ENCODE results near the gene POLR3B. TPM values are rescaled to one million over a fixed set of nuclear protein-coding genes. Genes with fewer than 3 reads are reported as not detected.

The POLR3B gene
- total and polyA plus RNA-seq, 2 experiments from 2014 or later = 4.0 to 14.6 TPM

DNA sequence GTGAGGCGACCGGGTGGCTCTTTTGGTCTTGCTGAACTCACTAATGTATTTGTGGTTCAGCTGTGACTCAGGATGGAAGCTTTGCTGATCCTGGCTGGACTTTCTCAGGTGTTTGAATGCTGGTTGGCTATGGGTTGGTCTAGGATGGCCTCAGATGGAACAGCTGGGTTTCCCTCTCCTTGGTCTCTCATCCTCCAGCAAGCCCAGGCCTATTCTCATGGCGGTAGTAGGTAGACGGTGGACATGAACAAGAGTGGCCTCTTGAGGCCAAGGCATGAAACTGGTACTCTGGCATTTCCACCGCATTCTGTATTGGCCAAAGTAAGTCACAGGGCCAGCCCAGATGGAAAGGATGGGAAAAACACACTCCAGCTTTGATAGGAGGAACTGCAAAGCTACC, 11.8 kb upstream of the POLR3B start (continued):
- TF ChIP-seq, protein P1, sequence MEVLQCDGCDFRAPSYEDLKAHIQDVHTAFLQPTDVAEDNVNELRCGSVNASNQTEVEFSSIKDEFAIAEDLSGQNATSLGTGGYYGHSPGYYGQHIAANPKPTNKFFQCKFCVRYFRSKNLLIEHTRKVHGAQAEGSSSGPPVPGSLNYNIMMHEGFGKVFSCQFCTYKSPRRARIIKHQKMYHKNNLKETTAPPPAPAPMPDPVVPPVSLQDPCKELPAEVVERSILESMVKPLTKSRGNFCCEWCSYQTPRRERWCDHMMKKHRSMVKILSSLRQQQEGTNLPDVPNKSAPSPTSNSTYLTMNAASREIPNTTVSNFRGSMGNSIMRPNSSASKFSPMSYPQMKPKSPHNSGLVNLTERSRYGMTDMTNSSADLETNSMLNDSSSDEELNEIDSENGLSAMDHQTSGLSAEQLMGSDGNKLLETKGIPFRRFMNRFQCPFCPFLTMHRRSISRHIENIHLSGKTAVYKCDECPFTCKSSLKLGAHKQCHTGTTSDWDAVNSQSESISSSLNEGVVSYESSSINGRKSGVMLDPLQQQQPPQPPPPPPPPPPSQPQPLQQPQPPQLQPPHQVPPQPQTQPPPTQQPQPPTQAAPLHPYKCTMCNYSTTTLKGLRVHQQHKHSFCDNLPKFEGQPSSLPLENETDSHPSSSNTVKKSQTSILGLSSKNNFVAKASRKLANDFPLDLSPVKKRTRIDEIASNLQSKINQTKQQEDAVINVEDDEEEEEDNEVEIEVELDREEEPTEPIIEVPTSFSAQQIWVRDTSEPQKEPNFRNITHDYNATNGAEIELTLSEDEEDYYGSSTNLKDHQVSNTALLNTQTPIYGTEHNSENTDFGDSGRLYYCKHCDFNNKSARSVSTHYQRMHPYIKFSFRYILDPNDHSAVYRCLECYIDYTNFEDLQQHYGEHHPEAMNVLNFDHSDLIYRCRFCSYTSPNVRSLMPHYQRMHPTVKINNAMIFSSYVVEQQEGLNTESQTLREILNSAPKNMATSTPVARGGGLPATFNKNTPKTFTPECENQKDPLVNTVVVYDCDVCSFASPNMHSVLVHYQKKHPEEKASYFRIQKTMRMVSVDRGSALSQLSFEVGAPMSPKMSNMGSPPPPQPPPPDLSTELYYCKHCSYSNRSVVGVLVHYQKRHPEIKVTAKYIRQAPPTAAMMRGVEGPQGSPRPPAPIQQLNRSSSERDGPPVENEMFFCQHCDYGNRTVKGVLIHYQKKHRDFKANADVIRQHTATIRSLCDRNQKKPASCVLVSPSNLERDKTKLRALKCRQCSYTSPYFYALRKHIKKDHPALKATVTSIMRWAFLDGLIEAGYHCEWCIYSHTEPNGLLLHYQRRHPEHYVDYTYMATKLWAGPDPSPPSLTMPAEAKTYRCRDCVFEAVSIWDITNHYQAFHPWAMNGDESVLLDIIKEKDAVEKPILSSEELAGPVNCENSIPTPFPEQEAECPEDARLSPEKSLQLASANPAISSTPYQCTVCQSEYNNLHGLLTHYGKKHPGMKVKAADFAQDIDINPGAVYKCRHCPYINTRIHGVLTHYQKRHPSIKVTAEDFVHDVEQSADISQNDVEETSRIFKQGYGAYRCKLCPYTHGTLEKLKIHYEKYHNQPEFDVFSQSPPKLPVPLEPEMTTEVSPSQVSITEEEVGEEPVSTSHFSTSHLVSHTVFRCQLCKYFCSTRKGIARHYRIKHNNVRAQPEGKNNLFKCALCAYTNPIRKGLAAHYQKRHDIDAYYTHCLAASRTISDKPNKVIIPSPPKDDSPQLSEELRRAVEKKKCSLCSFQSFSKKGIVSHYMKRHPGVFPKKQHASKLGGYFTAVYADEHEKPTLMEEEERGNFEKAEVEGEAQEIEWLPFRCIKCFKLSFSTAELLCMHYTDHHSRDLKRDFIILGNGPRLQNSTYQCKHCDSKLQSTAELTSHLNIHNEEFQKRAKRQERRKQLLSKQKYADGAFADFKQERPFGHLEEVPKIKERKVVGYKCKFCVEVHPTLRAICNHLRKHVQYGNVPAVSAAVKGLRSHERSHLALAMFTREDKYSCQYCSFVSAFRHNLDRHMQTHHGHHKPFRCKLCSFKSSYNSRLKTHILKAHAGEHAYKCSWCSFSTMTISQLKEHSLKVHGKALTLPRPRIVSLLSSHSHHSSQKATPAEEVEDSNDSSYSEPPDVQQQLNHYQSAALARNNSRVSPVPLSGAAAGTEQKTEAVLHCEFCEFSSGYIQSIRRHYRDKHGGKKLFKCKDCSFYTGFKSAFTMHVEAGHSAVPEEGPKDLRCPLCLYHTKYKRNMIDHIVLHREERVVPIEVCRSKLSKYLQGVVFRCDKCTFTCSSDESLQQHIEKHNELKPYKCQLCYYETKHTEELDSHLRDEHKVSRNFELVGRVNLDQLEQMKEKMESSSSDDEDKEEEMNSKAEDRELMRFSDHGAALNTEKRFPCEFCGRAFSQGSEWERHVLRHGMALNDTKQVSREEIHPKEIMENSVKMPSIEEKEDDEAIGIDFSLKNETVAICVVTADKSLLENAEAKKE (CRISPR knock-in tag; IDR thresholded peaks at IDR 0.05) = peak; percentile 77
- TF ChIP-seq EZH2phosphoT487 (IDR thresholded peaks at IDR 0.05; ENCODE audit: unreplicated experiment) (no peak), ZNF114 (CRISPR knock-in tag; IDR thresholded peaks at IDR 0.05) (no peak), CREB1 (CRISPR knock-in tag; IDR thresholded peaks at IDR 0.05; ENCODE audit: low read depth) (no peak), NANOG (IDR thresholded peaks at IDR 0.05; ENCODE audit: borderline replicate concordance) (no peak), STAT1 (IDR thresholded peaks at IDR 0.05; ENCODE audit: unreplicated experiment) (no peak), JUNB (IDR thresholded peaks at IDR 0.05; ENCODE audit: unreplicated experiment) (no peak)
- TF ChIP-seq, protein P2, sequence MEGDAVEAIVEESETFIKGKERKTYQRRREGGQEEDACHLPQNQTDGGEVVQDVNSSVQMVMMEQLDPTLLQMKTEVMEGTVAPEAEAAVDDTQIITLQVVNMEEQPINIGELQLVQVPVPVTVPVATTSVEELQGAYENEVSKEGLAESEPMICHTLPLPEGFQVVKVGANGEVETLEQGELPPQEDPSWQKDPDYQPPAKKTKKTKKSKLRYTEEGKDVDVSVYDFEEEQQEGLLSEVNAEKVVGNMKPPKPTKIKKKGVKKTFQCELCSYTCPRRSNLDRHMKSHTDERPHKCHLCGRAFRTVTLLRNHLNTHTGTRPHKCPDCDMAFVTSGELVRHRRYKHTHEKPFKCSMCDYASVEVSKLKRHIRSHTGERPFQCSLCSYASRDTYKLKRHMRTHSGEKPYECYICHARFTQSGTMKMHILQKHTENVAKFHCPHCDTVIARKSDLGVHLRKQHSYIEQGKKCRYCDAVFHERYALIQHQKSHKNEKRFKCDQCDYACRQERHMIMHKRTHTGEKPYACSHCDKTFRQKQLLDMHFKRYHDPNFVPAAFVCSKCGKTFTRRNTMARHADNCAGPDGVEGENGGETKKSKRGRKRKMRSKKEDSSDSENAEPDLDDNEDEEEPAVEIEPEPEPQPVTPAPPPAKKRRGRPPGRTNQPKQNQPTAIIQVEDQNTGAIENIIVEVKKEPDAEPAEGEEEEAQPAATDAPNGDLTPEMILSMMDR (conservative IDR thresholded peaks at IDR 0.05; ENCODE audit: low read depth in 2 of 2) = peak; percentile 66 to 84
- TF ChIP-seq, protein P3, sequence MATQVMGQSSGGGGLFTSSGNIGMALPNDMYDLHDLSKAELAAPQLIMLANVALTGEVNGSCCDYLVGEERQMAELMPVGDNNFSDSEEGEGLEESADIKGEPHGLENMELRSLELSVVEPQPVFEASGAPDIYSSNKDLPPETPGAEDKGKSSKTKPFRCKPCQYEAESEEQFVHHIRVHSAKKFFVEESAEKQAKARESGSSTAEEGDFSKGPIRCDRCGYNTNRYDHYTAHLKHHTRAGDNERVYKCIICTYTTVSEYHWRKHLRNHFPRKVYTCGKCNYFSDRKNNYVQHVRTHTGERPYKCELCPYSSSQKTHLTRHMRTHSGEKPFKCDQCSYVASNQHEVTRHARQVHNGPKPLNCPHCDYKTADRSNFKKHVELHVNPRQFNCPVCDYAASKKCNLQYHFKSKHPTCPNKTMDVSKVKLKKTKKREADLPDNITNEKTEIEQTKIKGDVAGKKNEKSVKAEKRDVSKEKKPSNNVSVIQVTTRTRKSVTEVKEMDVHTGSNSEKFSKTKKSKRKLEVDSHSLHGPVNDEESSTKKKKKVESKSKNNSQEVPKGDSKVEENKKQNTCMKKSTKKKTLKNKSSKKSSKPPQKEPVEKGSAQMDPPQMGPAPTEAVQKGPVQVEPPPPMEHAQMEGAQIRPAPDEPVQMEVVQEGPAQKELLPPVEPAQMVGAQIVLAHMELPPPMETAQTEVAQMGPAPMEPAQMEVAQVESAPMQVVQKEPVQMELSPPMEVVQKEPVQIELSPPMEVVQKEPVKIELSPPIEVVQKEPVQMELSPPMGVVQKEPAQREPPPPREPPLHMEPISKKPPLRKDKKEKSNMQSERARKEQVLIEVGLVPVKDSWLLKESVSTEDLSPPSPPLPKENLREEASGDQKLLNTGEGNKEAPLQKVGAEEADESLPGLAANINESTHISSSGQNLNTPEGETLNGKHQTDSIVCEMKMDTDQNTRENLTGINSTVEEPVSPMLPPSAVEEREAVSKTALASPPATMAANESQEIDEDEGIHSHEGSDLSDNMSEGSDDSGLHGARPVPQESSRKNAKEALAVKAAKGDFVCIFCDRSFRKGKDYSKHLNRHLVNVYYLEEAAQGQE (IDR thresholded peaks at IDR 0.05; ENCODE audit: unreplicated experiment) = no peak
- TF ChIP-seq, protein P4, sequence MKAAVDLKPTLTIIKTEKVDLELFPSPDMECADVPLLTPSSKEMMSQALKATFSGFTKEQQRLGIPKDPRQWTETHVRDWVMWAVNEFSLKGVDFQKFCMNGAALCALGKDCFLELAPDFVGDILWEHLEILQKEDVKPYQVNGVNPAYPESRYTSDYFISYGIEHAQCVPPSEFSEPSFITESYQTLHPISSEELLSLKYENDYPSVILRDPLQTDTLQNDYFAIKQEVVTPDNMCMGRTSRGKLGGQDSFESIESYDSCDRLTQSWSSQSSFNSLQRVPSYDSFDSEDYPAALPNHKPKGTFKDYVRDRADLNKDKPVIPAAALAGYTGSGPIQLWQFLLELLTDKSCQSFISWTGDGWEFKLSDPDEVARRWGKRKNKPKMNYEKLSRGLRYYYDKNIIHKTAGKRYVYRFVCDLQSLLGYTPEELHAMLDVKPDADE (IDR thresholded peaks at IDR 0.05) = no peak

All from GM23338 (cell line).